NCI-H526 (cell line): Measurements from ENCODE around the gene PRR30.

Experiments
- DNase-seq, 2 experiments: peaks; one replicate each; lab custom pipeline; 2025; lab: John Stamatoyannopoulos, UW

PRR30 gene

GRCh38 chr2:27097341-27097740, 41.9 kb downstream of the PRR30 start:
- no peak for DNase-seq

GRCh38 chr2:27096748-27097297, 42.4 kb downstream of the PRR30 start:
- DNase-seq: no peak

- peak in 1 of 2 experiments; percentile 68 for DNase-seq
Observed at GRCh38 chr2:27095745-27096651, 43.2 kb downstream of the PRR30 start.

- no peak for DNase-seq
Observed at GRCh38 chr2:27095427-27095744, 43.8 kb downstream of the PRR30 start.

GRCh38 chr2:27094353-27094984, 44.7 kb downstream of the PRR30 start:
- no peak for DNase-seq

- DNase-seq: no peak
Observed at GRCh38 chr2:27093430-27094352, 45.5 kb downstream of the PRR30 start.

- no peak for DNase-seq
Observed at GRCh38 chr2:27092696-27093429, 46.3 kb downstream of the PRR30 start.

GRCh38 chr2:27091746-27092695, 47.2 kb downstream of the PRR30 start:
- DNase-seq: no peak

GRCh38 chr2:27089111-27089954, 49.9 kb downstream of the PRR30 start:
- DNase-seq: no peak

- DNase-seq: no peak
Observed at GRCh38 chr2:27088634-27089033, 50.6 kb downstream of the PRR30 start.

GRCh38 chr2:27087823-27088410, 51.3 kb downstream of the PRR30 start:
- no peak for DNase-seq
